Measurements from ENCODE around the gene HSP90AB1.

HSP90AB1 gene

GRCh38 chr6:44292661-44293365 is 45.9 kb downstream of the HSP90AB1 start:
- no peak for DNase-seq

GRCh38 chr6:44294832-44295791 is 48.2 kb downstream of the HSP90AB1 start:
- no peak for DNase-seq

GRCh38 chr6:44297063-44298038 is 50.5 kb downstream of the HSP90AB1 start:
- peak; percentile 10 for DNase-seq

- no peak for DNase-seq
These were observed 51.3 kb downstream of the HSP90AB1 start for GRCh38 chr6:44298055-44298803.

- DNase-seq: no peak
These were observed 52.0 kb downstream of the HSP90AB1 start for GRCh38 chr6:44298864-44299263.

- no peak for DNase-seq
These were observed 53.5 kb downstream of the HSP90AB1 start for GRCh38 chr6:44300292-44300823.

- no peak for DNase-seq
These were observed 54.2 kb downstream of the HSP90AB1 start for GRCh38 chr6:44301106-44301505.

- no peak for DNase-seq
These were observed 55.1 kb downstream of the HSP90AB1 start for GRCh38 chr6:44301782-44302564.

- DNase-seq: no peak
These were observed 56.0 kb downstream of the HSP90AB1 start for GRCh38 chr6:44302856-44303255.
